GM18909 (cell line): Measurements from ENCODE around the gene IL16.
"Not testable (repeated sequence)": the region's sequence is repeated elsewhere in the genome, so short reads cannot be mapped to it uniquely, and the experiment has no call there.

ENCODE experiments used
- ATAC-seq: cut with Tn5 transposase; IDR thresholded peaks from one replicate; pipeline ENCODE4 v1.9.1; 2021; ENCODE audit warnings: mild to moderate bottlenecking; ENCODE audit not compliant: unreplicated experiment, poor library complexity

IL16 gene

DNA sequence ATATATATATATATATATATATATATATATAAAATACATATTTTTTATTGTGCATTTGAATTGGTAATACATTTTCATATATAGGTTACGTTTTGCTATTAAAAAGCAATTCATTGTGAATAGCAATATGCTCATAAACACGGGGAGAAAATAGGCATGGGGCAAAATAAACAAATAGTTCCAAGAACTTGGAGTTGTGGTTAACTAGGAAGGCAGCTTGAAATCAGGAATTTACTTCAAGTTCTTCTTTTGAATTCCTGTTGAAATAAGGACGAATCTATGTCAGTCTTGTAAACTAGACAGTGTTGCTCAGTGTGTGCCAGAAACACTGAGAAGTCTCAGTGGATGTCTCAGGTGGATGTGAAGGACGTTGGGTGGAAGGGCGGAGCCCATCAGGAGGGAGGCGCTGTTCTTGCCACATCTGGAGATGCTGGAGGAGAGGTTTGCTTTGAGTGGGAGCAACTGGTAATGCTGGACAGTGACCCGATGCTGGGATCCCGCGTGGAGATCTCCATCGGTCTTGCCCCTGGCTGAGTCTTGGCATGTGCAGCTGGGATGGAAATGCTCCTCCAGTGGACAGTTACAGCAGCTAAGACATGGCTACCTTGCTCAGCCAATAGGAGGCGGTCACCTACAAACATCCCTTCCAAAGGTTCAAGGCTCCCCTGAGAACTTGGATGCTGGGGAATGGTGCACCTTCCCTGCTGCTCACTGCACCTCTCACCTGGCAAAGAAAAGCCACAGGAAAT lies 2.5 kb downstream of the IL16 start:
- ATAC-seq: no peak

DNA sequence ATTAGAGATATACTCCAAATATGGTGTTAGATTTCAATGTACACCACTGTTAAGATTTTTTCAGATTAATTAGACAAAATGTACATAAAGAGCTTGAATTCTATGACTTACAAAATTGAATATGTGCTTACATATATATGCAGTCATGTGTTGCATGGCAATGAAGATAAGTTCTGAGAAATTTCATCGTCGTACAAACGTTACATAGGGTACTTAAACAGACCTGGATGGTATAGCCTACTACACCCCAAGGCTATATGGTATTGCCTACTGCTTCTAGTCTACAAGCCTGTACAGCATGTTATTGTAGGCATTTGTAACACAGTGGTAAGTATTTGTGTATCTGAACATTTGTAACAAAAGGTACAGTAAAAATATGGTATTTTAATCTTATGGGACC lies 9.3 kb downstream of the IL16 start:
- ATAC-seq: no peak

DNA sequence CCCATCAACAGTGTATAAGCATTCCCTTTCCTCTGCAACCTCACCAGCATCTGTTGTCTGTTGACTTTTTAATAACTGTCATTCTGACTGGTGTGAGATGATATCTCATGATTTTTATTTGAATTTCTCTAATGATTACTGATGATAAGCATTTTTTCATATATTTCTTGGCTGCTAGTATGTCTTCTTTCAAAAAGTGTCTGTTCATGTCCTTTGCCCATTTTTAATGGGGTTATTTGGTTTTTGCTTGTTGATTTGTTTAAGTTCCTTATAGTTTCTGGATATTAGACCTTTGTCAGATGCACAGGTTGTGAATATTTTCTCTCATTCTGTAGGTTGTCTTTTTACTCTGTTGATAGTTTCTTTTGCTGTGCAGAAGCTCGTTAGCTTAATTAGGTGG lies 11.3 kb downstream of the IL16 start:
- not testable (repeated sequence) for ATAC-seq

DNA sequence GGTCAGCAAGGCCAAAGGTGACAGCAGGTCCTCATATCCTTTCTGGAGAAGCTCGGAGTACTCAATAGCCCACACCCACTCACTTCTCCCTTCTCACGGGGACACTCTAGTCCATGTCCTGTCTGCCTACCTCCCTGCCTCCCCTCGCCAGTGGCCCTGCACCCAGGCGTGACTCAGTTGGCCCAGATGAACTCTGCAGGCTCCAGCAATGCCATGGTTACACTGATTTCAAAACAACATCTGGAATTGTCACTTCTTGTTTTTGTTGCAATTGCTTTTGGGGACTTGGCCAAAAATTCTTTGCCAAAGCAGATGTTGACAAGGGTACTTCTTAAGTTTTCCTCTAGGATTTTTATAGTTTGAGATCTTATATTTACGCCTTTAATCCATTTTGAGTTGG lies 13.0 kb downstream of the IL16 start:
- no peak for ATAC-seq

DNA sequence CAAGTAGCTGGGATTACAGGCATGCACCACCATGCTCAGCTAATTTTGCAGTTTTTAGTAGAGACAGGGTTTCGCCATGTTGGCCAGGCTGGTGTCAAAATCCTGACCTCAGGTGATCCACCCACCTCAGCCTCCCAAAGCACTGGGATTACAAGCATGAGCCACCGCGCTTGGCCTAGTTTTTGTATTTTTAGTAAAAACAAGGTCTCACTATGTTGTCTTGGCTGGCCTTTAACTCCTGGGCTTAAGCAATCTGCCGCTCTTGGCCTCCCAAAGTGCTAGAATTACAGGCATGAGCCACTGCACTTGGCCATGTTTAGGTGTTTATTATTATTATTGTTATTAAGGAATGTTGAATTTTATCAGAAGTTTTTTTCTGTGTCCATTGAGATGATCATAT lies 14.7 kb downstream of the IL16 start:
- ATAC-seq: no peak

DNA sequence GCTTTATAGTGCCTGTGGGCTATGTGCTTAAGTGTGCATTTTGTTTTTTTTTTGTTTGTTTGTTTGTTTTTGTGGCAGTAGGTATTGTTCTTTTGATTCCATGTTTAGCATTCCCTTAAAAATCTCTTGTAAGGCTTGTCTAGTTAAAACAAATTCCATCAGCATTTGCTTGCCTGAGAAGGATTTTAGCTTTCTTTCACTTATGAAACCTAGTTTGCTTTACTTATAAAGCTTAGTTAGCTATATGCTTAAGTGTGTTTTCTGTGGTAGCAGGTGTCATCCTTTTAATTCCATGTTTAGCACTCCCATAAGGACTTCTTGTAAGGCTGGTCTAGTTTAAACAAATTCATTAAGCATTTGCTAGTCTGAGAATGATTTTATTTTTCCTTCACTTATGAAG lies 17.3 kb downstream of the IL16 start:
- ATAC-seq: no peak

DNA sequence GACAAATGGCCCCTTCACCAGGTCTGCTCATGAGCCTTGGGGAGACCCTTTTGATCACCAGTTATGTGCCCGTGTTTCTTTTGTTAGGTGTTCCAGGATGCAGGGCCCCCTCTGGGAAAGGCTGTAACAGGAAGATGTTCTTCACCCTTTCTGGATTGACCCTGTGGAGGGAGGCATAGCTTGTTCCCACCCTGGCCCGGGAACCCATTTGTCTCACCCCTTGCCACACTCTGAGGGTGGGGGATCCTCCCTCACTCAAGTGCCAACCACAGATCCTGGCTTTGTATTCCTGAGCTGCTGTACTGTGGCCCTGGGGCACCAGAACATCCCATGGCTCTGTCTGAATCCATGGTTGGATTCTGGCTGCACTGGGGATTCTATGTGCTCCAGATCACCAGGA lies 18.9 kb downstream of the IL16 start:
- ATAC-seq: no peak

DNA sequence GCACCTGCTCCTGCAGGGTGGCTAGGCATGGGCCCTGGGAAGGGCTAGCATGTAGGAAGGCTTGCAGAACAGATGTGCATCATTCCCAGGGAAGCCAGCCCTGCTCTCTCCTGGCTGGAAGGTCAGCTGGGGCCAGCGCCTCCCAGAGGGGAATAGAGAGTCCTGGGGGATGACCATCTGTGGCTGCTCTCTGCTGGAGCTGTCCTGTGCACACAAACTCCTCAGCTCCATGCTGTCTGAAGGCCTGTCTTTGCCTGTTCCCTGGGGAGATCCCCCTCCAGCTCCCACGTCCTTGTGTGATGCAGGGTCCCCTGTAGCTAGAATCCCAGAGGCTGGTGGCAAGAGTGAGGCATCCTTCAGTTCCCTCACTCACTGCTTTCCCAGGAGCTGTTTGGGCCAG lies 19.3 kb downstream of the IL16 start:
- ATAC-seq: no peak

DNA sequence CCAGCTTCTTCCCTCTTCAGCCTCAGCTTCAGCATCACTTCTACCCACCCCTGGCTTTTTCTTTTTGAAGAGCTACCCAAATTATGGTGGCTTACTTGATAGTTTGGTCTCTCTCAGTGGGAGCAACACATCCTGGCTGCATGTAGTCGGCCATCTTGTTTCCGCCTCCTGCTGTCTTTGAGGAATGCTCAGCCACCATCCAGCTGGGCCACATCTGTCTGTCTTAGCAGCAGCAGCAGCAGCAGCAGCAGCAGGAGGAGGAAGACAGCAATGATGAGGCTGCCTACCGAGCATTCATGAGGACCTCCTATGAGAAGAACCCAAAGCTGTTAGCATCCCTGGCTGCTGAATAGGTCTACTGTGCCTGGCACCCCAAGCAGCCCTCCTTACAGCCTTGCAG lies 19.7 kb downstream of the IL16 start:
- no peak for ATAC-seq

DNA sequence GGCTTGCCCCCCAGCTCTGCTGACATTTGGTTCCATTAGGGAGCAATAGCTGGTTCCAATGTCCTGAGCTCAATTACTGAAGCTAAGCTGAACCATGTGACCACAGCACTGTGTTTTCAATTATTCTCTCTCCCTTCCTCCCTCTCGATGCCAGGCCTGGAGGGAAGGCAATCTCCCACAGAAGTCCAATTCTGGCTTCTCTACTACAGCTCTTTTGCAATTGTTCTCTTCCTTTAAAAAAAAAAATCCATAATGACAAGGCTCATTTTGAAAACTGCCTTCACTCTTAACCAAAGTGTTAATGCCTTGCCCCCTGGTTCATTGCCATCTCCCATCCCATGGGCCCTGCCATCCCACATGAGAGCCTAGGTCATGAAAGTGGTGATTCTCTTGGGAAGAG lies 24.8 kb downstream of the IL16 start:
- ATAC-seq: no peak

DNA sequence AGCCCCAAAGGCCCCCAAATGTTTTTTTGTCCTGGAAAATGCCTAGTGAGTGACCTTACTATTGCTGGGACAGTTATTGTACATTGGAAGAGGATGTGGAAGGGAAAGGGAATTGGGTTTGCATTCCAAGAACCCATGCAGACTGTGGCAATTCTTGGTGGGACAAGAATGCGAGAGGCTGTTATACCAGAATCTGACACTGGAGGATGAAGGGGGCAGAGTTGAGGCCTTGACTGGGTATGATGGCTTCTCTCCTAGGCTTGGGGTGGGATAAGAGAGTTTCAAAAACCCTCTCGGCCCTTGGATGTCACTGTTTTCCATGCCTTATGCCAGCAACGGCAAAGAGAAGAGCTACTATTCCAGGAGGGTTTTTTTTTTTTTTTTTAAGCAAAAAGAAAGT lies 25.3 kb downstream of the IL16 start:
- ATAC-seq: no peak

DNA sequence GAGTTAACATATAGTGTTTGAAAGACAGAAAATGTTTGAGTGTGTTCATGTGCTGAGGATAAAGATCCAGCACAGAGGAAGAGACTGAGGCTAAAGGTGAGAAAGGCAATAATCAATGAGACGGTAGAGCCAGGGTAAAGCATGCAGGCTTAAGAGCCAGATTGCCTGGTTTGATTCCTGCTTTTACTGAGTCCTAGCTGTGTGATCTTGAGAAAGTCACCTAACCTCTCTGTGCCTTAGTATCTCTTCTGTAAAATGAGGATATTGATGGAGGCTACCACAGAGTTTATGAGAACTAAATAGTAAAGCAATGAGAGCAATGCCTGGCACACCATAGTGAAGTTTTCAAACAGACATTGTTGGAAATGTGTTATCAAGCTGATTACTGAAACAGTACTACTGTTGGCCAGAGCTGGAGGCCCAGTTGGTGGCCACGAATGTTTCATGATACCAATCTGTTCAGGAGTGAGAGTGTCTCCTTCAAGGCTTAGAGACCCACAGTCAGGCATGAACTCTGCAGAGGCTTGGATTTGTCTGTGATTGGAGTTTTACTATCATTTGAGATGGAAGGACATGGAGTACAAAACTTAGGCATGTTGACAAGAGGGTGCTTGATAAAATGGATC lies 26.8 kb downstream of the IL16 start:
- no peak for ATAC-seq

DNA sequence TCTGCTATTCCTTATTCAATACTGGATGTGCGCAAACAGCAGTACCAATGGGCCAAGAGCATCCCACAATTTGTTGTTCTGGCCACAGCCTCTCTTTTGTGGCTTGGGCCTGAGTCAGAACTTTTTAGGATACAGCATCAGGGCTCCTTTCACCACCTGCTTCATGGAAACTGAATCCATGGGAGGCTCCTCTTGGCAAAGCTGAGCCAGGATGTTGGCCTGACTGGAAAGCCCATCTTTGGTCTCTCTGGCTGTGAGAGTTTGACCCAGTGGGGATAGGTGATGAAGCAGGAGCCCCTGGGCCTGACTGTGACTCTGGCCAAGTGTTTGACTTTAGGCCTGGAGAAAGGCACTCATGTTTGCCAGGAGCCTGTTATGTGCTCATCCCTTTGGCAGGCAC lies 27.6 kb downstream of the IL16 start:
- no peak for ATAC-seq

DNA sequence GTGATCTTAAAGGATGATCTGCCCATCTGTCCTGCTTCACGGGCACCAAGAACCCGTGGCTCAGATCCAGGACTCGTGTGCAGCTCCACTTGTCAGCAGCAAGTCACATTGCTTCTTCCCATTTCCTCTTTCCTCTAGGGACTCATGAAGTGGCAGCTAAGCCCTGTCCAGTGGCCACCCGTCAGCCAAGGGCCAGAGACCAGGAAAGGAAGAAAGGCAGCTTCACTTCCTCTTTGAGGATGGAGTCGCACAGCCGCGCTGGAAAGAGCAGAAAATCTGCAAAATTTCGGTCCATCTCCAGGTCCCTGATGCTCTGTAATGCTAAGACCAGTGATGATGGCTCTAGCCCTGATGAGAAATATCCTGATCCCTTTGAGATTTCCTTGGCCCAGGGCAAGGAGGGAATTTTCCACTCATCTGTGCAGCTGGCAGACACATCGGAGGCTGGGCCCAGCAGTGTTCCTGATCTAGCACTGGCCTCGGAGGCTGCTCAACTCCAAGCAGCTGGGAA lies 28.5 kb downstream of the IL16 start:
- no peak for ATAC-seq

DNA sequence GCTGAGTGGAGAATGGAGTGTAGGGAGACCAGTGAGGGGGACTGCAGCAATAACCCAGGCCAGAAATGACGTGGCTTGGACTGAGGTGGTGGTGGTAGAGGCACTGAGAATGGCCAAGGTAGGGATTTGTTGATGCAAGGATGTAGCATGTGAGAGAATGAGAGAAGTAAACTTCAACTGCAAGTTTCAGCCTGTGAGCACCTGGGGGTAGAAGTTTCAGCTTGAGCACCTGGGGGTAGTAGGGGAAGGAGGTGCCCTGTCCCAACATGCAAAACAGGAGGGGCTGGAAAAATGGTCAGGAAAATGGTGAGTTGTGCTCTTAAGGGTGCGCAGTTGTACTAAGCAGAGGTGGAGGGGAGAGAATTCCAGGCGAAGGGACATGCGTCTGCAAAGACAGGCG lies 31.0 kb downstream of the IL16 start:
- no peak for ATAC-seq

DNA sequence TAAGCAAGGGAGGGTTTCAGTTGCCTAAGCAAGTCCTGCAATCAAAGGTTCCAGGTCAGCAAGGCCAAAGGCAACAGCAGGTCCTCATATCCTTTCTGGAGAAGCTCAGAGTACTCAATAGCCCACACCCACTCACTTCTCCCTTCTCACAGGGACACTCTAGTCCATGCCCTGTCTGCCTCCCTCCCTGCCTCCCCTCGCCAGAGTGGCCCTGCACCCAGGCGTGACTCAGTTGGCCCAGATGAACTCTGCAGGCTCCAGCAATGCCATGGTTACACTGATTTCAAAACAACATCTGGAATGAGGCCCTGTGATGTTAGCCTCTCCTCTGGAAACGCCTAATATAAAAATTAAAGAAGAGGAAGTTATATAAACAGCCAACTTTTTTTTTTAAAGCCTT lies 32.9 kb downstream of the IL16 start:
- ATAC-seq: no peak

DNA sequence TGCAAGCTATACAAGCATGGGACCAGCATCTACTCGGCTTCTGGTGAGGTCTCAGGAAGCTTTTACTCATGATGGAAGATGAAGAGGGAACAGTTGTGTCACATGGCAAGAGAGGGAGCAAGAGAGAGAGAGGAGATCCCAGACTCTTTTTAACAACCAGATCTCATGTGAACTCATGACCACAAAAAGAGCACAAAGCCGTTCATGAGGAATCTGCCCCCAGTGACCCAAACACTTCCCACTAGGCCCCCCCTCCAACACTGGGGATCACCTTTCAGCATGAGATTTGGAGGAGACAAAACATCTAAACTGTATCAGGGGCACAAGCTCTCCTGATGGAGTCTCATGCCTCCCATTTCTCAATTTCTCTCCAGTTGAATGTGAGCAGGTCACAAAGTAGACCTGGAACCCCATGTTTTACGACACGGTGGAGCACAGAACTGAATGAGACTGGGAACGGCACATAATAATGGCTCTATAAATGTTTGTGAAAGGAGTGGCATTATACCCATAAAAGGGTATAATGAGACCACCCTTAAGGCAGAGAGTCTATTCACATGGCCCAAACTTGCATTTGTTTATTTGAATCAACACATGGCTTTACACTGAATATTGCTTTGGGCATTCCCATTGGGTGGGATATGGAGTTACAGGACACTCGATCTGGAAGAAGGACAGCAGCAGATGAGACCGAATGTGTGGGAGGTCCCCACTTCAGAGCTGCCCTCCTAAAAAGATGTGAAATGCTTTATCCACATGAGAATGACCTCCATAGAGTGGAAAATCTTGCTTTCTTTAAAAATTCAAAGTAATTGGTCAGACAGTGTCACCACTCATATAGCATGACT lies 38.8 kb downstream of the IL16 start:
- no peak for ATAC-seq

DNA sequence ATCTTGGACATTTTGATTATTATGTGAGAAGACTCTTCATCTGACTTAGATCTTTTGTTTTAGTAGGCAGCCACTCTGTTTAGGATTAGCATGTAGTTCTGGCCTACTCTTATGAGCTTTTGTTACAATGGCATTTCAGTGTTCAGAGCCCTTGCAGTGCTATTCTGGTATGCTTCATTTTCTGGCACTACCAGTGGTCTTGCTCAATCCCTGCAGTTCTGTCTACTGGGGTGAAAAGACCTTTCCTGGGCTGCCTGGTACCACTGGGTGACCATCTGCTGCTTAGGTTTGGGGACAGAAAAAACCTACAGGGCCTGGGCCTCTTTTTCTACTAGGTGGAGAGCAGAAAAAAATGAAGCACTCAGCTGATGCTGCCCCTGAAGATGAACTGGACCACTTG lies 42.5 kb downstream of the IL16 start:
- ATAC-seq: no peak

DNA sequence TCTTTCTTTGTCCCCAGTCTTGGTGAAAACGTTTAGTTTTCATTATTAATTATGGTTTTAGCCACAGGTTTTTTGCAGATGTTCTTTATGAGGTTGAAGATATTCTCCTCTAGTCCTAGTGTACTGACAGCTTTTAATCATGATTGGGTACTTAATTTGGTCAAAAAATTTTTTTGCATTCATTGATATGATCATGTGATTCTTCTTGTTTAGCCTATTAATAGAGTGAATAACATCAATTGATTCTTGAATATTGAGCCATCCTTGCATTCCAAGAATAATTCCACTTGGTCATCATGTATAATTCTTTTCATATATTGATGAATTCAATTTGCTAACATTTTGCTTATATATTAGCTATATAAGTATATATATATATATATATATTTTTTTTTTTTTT lies 46.1 kb downstream of the IL16 start:
- ATAC-seq: no peak

DNA sequence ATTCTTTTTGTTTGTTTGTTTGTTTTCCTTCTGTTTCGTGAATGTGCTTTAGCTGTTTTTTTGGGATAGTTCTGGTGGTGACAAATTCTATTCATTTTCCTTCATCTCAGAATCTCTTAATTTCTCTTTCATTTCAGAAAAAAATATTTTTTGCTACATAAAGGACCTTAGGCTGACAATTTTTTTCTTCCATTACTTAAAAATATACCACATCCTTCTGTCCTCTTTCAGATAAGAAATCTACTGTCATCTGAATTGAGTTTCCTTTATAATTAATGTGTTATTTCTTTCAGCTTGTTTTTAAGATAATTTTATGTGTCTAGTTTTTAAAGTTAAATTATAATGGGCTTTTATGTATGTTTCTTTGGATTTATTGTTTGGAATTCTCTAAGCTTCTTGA lies 47.6 kb downstream of the IL16 start:
- no peak for ATAC-seq

DNA sequence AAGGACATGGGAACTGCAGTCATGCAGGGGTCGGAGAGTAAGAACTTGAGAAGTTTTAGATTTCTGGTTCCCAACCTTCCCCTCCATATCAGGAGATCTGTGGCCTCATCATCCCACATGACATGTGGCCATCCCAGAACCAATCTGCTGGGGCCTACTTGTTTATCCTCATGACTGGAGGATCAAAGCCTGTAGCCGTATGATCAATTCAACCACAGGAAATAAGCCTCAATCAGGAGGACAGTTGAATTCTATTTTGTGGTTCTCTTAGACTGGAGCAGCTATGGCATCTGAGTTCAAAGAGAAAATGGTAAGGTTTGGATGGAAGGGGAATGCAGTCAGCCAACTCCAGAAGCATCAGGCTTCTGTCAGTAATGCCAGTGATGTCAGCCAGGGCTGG lies 57.2 kb downstream of the IL16 start:
- no peak for ATAC-seq
